CD4-positive, alpha-beta T cell treated with Interleukin-4 for 4 hours (primary cell): ENCODE measurements around the gene MAGI1.
"Not testable (repeated sequence)": the region's sequence is repeated elsewhere in the genome, so short reads cannot be mapped to it uniquely, and the experiment has no call there.

ENCODE experiments used
- DNase-seq: peaks from one replicate; pipeline ENCODE4 v3.0.0-alpha.2; 2020

The MAGI1 gene

DNA sequence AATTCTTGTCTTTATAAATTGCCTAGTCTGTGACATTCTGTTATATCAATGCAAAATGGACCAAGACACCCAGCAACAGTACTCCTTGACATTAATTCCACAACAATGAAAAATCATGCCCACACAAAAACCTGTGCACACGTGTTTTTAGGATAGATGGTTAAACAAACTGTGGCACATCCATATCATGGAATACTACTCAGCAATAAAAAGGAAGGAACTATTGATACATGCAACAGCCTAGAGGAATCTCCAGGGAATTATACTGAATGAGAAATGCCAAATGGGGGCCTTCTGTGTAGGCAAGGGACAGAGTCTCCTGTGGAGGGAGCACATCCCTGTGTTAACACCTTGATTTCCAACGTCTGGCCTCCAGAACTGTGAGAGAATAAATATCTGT lies 388.5 kb downstream of the MAGI1 start:
- DNase-seq, result no peak

- DNase-seq, result no peak
These were observed 391.3 kb downstream of the MAGI1 start for GRCh38 chr3:65647369-65647768.

DNA sequence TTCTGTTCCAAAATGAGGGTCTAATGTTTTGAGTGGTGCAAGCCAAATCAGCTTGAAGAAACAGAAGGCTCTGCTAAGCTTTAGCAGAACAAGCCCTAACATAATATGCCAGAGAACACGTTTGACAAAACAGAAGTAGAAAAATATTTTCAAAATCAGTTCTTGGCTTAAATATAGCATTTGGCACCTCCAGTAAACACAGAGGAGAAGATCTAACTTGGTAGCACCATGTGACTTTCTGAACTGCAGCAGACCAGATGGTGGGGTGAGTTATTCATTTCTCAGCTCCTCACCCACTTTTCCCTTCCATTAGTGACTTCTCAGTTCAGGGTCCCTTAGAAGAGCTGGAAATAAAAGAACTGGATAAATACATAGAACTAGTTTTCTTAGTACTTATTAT lies 395.8 kb downstream of the MAGI1 start:
- DNase-seq, result no peak

DNA sequence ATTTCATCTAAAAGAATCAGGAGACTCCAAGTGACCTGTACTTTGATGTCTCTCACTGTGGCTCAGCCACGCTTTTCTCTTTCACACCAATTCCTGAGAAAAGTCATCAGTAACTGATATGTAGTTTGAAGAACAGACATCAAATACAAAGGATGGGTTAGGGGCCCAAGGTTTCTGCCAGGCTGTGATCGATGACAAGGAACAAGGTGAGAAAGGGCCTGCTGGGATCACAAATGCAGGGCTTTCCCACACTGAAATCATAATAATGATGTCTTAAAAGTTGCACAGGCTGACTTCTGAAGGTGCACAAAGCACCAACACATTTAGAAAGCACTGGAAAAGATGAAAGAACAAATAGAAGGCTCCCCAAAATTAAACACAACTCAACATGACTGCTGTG lies 396.9 kb downstream of the MAGI1 start:
- no peak for DNase-seq

DNA sequence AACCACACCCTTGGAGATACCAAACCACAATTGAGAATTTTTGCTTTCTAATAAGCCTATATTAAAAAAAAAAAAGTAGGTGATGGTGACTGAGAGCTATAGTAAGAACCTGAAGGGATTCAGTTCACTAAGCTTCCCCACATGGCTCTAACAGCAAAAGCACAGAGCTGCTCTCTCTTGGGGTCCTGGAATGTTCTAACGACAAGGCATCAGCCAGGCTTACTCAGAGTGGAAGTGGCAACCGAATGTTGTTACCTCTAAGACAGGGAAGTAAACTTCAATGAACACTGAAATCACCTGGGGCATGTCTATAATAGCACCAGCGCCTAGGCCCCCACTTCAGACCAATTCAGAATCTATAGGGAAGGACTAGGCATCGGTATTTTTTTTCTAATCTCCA lies 397.7 kb downstream of the MAGI1 start:
- no peak for DNase-seq

- no peak for DNase-seq
These were observed 399.3 kb downstream of the MAGI1 start for GRCh38 chr3:65639444-65639843.

- DNase-seq, result no peak
These were observed 400.4 kb downstream of the MAGI1 start for GRCh38 chr3:65638301-65638700.

- no peak for DNase-seq
These were observed 402.4 kb downstream of the MAGI1 start for GRCh38 chr3:65636326-65636725.

DNA sequence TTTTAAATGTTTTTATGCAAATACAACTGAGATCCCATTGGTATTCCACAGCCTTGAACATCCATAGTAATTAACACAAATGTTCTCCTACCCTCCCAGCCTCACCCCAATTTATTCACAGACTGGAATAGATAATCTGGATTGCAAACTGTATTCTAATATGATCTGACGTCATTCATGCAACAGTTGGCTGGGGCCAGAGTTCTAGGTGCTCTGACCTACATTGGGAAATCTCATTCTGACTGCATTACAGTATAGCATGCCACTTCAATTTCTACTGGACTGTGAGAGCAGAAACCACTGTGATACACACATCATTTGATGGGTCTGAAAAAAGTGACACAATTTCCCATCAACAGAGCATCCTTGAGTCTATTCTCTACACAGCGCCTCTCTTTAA lies 403.1 kb downstream of the MAGI1 start:
- no peak for DNase-seq

- no peak for DNase-seq
These were observed 405.6 kb downstream of the MAGI1 start for GRCh38 chr3:65633018-65633638.

GRCh38 chr3:65632414-65632813 lies 406.3 kb downstream of the MAGI1 start:
- no peak for DNase-seq

DNA sequence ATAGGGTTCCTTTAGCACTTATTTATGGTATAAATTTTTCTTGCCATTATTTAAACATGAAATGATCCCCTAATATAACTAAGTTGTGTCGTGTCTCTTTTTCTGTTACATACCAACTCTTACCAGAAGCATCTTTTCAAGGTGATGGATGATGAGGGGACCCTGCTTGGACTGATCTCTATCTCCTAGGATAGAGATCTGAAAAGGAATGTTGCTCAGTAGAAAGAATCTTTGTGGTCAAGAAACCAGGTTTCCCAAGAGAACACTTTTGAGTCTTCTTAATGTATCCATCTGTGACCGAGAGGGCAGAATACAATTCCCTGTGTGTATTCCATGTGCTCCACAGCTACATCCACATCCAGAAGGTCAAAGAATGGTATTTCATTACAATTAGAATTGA lies 409.7 kb downstream of the MAGI1 start:
- no peak for DNase-seq

GRCh38 chr3:65627062-65627461 lies 411.7 kb downstream of the MAGI1 start:
- DNase-seq, result no peak

- no peak for DNase-seq
These were observed 413.4 kb downstream of the MAGI1 start for GRCh38 chr3:65625305-65625704.

DNA sequence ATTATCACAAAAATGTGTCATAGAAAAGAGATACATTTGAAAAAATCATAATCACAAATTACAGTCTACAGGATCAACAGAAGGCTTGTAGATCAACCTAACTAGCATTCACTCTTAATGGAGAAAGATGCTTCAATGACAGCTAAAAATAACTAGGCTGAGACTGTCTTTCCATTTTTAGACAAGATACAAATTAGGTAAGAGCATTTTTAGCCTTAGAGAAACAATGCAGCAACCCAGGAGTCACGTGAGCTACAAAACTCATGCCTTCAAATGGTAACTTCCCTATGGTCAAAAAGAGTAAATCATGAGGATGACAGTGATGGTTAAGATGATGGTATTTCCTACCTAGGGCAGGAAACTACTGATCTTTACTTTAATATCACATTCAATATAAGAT lies 415.4 kb downstream of the MAGI1 start:
- no peak for DNase-seq

- no peak for DNase-seq
These were observed 418.8 kb downstream of the MAGI1 start for GRCh38 chr3:65619888-65620287.

- no peak for DNase-seq
These were observed 419.3 kb downstream of the MAGI1 start for GRCh38 chr3:65619451-65619881.

DNA sequence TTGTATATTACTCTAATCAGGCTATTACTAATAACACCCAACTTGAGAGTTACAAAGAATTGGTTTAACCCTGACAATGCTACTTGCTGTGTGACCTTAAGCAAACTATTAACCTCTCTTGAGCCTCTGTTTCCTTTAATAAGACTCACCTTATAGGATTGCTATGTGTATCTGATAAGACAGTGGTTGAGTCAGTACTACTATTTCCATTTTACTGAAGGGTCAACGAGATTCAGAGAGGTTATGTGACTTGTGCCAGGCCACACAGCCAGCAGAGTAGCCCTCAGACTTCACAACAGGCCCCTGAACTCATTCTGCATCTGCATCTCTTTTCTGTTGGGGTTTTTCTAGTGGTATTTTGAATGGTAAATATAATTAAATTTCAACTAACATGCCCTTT lies 420.1 kb downstream of the MAGI1 start:
- no peak for DNase-seq

DNA sequence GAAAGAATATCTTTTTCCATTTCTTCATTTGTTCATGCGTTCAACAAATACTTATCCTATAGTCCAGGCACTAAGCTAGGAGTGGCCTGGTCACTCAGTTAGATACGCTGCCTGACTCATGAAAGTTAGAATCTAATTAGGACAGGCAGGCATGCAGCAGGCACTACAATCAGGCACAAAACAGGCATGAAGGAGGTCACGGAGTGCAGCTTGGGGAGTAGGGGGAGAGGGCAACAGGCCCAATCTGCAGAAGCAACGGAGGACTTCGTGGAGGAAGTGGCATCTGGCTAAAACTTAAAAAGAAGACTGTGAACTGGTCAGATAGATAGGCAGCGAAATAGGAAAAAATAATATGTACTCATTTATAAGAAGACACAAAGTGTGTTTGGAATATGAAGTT lies 420.9 kb downstream of the MAGI1 start:
- no peak for DNase-seq

GRCh38 chr3:65617209-65617608 lies 421.5 kb downstream of the MAGI1 start:
- no peak for DNase-seq

GRCh38 chr3:65616563-65616962 lies 422.2 kb downstream of the MAGI1 start:
- DNase-seq, result no peak

DNA sequence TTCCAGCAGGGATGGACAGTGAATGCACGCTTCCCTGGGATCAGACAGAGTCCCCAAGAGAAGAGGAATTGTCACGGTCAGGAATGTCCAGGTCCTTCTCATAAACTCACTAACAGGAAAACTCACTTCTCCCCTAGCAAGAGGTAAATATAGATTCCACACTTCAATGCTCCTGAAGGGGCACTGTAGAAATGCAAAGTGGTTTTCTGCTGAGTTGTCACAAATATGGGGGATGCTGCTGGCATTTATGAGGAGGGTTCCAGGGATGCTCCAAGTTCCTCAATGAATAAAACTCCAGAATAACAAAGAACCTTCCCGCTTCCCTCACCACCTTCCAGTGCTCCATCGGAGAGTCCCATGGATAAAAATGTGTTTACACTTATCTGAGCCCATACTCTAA lies 423.4 kb downstream of the MAGI1 start:
- no peak for DNase-seq

GRCh38 chr3:65614585-65614984 lies 424.1 kb downstream of the MAGI1 start:
- DNase-seq, result no peak

DNA sequence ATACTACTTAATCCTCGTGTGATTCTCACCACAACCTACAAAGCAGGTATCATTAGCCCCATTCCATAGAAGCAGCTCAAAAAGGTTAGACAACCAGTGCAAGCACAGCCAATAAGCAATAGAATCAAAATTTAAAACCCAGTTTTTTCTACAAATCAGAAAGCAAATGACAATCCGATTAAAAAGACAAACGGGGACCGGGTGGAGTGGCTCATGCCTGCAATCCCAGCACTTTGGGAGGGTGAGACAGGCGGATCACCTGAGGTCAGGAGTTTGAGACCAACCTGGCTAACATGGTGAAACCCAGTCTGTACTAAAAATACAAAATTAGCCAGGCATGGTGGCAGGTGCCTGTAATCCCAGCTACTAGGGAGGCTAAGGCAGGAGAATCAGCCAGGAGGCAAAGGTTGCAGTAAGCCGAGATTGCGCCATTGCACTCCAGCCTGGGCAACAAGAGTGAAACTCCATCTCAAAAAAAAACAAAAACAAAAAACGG lies 430.7 kb downstream of the MAGI1 start:
- not testable (repeated sequence) for DNase-seq

- no peak for DNase-seq
These were observed 431.6 kb downstream of the MAGI1 start for GRCh38 chr3:65607101-65607500.
